ENCODE results near the gene UNC5B.
A peak's percentile ranks its signal among the peaks of the same experiment; 100 is the strongest.

UNC5B gene

DNA sequence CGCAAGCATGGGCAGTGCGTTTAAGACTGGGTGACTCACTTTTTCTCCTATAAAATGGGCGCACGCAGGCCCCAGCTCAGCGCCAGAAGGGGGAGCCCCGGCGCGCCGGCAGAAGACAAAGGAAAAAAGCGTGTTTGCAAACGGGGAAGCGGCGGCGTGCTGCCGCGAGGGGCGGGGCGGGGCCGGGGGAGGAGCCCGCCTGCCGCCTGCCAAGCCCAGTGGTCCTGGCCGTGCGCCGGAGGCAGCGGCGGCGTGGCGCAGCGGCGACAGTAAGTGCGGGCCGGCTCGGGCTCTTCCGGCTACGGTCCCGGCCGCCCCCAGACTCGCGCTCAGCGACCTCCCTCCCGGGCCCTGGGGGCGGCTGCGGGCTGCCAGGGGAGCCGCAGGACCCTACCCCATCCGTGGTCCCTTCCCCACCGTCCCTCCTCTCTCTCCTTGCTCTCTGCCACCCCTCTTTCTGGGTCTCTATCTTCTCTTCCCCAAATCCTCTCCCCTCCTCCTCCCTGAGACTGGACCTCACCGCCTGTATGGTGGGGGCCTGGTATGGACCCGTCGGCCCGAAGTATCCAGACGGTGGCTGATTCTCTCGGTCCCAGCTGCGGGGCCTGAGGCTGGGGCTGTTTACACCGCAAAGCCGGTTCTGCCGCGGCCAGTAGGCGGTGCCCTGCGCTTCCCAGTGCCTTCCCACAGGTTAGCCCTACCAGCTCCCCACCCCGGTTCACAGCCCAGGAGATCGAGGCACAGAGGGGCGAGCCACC lies 106.9 kb downstream of the UNC5B start, which contains the start of gene SLC29A3:
Gene SLC29A3, plus strand, starts transcription at position 218 of the 758 bp plus-strand sequence. Its CDS starts 51 bp downstream, at position 269.
- peak; percentile 63 to 73 for DNase-seq (ENCODE audit: low read depth in 2 of 2)

DNA sequence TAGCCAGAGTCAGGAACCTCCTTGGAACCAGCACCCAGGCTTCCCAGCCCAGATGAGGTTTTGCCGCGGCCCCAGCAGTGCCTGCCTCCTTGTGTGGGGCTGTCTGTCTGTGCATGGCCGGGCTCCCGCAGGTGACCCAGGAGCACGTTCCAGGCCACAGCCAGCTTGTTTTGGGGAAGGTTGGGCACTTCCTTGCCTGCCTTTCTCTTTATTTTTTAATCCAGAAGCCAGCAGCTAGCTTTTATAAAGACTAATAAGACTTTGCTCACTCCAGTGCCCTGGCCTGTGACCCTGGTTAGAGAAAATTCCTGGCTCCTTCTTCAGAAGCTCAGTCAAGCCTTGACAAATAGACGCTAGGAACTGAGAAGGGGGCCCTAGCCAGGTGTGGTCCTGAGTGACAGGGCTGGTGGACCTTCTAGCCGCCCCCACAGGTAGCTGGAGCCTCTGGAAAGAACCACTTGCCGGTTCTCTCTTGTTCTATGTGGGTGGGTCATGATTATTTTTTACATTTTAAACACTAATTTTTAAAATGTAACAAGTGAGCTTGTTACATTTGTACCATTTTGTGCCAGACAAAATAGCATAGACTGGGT lies 107.5 kb downstream of the UNC5B start:
- DNase-seq (ENCODE audit: low read depth in 2 of 2), result no peak

DNA sequence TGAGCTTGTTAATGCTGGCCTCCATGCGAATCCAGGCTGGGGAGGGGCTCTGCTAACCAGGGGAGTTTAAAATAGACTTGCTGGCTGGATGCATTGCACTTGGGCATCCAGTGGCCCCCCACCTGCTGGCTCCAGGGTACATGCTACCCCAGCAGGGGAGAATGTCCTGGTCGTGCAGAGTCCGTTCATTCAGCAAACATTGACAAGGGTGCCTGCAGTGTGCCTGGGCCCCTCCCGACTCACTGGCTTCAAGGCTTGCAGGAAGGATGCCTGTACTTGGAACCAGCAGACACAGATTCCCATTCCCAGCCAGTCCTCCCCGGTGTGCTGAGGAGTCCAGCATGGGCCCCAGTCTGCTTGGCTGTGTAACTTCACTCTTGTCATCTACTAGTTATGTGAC lies 108.2 kb downstream of the UNC5B start:
- no peak for DNase-seq (ENCODE audit: low read depth in 2 of 2)

DNA sequence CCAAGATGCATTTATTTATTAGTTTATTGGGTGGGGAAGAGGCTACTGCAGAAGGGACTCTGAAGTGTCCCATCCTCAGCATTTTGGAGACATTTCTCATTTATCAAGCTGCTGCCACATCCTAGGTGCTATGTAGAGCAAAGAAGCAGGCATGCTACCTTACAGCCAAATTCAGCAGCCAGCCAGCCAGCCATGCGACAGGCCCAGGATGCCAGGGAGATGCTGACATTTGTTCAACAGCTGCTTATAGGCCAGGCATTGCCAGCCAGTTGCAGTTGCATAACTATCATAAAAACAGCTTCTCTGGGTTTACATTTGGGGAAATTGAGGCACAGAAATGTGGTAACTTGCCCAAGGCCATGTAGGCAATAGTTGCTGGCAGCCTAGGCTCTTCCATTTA lies 109.0 kb downstream of the UNC5B start:
- DNase-seq (ENCODE audit: low read depth in 2 of 2), result no peak

DNA sequence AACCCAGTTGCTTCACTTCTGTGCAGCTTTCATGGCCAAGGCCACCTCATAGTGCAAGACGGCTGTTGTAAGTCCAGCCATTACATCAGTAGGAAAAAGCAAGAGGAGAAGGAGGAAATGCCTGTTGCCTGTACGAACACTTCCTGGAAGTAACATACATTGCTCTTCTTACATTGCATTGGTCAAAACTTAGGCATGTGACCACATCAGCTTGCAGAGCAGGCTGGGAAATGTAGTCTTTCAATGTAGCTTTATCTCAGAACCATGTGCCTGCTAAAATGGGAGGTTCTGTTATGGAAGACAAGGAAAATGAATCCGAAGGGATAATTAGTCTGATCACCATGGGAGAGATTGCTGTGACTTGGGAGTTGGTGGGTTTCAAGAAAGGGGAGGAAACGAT lies 111.0 kb downstream of the UNC5B start:
- DNase-seq (ENCODE audit: low read depth in 2 of 2), result no peak

DNA sequence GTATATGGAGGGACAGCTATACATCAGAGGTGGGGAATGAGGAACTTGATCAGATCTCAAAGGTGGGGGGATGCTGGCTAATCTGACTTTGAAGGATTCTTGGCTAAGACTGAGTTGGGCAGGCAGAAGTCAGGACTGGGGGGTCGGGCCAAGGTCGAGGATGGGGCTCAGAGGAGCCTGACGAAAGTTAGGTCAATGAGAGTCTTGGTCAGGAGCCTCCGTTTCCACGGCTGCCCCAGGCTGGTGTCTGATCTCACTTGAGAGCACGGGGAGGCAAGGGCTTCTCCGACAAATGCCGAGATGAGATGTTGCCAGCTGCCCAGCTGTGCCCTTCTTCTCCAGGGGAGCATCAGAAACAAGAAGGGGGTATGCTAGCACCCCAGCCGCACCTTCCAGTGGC lies 112.4 kb downstream of the UNC5B start:
- no peak for DNase-seq (ENCODE audit: low read depth in 2 of 2)

DNA sequence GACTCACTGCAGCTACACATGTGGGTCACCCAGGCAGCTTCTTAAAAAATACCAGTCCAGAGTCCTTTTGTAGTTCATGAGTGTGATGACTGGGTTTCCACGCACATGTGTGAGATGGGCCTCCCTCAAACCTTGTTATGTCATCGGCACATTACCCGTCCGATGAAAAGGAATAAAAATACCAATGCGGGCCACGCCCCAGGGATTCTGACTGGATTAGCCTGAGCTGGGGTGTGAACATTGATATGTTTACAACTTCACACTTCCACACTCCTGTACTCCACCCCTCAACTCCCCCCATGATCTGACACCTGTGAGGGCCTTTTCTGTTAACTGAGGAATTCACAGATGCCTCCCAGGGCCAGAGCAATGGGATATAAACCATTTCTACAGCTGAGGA lies 112.9 kb downstream of the UNC5B start:
- DNase-seq (ENCODE audit: low read depth in 2 of 2), result no peak

DNA sequence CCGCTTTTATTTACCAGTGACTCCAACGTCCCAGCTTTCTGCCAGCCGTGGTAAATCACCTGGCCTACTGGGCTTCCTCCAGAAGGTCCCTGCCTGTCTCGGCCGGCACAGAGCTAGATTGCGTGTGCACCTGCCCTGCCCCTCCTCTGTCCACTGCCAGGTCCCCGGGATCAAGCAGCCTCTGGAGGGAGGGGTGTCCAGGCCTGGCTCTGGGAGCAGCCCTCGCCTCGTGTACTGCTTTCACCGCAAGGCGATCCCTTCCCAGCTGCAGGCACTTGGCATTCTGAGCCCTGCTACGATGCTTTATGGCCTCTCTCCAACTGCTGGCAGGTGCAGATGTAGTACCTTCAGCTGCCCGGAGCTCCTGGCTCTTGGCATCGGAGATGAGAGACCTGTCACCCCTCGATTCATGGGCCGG lies 114.1 kb downstream of the UNC5B start:
- no peak for DNase-seq (ENCODE audit: low read depth in 2 of 2)

DNA sequence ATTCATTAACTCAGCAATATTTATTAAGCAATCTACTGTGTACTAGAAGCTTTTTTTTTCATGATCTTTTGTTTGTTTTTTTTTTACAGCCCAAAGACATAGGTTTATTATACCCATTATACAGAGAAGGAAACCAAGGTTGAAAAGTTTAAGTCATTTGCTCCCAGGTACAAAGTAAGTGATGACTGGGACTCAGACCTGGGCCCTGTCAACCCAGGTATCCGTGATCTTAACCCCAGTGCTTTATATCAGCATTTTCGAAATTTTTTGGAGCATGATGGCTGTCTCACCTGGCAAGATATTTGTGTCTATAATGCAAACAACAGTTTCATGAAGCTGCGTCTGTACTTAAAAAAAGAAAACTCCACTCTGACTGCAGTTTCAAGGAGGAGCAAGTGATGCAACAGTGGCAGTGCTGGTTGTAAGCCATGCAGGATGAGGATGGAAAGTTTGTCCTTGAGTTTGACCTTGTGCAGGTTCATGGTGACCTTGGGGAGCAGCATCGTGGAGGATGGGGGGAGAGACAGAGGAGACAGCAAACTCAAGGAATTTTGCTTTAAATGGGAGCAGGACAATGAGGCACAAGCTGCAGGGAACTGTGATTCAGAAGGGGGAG lies 118.5 kb downstream of the UNC5B start:
- no peak for DNase-seq (ENCODE audit: low read depth in 2 of 2)

DNA sequence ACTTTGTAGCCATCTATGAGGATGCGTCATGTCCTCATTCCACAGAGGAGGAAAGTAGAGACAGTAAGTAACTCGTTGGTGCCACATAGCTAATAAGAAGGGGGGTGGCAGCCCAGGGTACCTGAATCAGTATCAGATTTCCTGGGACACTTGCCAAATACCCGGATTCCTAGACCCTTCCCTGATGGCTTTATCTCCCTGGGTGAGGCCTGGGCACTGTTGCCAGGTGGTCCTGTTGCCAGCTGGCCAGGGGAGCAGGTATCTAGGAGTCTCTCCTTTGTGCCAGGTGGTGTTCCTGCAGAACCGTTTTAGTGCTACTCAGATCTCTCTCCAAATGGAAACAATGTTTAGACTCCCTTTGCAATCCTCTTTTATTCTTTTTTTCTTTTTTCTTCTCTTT lies 119.4 kb downstream of the UNC5B start:
- no peak for DNase-seq (ENCODE audit: low read depth in 2 of 2)

DNA sequence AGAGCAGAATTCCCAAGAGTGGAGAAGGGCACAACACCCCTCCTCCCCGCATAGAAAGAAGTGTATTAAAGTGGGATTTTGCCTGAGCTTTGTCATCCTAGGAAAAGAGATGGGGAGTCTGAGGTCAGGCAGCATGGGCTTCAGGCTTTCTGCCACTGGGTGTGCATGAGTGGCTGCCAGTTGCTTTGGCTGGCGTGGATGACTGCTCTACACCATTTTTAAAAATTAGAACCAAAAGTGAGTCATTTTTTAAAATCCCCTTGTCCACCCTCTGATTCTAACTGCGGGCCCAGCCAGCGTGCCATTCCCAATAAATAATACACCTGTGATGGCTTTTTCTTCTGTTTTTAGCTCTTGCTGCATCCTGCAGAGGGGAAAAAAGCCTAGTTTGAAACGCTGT lies 120.1 kb downstream of the UNC5B start:
- no peak for DNase-seq (ENCODE audit: low read depth in 2 of 2)

DNA sequence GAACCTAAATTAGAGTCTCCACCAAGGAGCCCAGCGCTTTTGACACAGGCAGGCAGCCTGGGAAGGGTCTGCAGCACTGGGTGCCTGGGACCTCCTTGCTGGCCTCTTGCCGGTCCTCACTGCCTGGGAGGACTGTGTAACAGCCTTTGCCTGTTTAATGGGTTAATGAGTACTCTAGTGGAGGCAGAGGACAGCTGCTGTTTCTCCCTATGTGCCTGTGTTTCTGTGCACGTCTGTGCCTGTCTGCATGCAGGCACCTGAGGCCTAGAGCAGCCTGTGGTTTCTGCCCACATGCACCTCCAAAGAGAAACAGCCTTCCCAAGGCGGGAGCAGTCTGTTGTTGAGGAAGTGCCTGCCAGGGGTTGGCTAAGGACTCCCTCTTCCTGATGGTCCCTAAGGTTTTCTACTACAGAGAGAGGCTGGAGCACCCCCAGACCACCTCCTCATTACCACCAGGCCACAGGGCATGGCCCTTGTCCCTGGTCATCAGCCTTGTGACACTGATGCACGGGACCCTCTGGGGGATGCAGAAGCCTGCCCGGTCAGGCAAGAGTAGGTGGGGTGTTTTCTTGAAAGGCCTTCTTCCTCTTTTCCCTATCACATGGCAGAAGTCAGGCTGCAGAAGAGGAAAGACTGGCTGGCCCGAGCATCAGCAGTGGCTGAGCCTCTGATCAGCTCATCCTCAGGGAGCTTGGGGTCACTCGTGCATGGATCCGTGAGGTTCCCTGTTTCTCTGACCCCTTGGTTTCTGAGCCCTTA lies 120.9 kb downstream of the UNC5B start:
- no peak for DNase-seq (ENCODE audit: low read depth in 2 of 2)

DNA sequence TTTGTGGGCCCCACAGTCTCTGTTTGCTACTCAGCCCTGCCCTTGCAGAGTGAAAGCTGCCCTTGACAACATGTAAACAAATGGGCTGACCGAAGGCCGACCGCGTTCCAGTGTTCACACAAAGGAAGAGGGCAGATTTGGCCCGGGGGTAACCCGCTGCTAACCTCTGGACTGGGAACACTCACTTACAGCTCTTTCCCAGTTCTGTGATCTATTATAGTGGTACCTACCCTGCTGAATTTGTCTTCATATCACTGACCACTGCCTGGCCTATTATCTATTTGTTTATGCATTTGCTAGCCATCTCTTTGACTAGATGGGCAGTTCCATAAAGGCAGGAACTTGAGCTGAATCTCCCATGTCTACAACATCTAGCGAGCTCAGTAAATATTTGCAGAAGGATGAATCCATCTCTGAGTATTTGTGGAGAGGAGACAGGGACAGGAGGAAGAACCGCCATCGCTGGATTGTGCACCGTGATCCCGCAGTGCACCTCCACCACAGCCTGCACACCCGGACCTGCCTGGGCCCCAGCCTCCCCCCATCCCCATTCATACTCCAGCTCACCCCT lies 121.9 kb downstream of the UNC5B start:
- DNase-seq (ENCODE audit: low read depth in 2 of 2), result no peak

DNA sequence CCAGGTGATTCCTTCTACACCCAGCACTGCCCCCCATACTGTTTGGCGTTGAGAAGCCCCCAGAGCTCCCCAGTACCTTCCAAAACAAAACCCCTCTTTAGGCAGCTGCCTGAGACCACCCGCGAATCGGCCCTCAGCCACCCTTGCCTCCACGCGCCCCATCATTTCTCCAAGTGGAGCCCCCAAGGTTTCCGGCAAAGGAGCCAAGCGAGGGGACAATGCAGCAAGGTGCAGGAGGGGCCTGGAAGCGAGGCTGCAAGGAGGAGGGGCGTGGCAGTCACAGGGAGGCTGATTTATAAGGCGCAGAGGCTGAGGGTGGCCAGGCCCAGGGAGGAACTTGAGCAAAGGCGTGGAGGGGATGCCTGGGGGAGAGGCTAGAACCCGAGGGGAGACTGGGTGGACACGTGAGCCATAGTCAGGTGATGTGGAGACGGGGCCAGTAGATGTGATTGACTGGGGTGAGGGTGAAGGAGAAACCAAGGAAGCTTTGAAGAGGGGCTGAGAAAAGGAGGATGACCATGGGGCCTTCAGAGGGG lies 122.9 kb downstream of the UNC5B start:
- no peak for DNase-seq (ENCODE audit: low read depth in 2 of 2)

DNA sequence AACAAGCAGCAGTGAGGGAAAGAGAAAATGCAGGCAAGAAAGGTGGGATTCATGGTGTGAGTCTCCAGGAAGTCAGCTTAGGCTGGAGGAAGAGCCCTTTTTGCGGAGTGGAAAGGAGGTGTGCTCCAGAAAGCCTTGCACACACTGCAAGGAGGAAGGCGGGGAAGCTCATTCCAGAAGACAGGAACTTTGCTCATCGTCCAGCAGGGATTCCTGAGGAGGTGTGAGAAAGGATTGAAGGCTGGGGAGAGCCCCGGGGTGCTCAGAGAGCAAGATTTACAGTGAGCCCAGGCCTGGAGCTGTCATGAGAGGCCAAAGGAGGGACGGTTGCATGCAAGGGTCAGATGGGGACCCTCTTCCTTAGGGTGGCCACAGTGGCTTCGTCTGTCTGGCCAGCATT lies 124.3 kb downstream of the UNC5B start:
- DNase-seq (ENCODE audit: low read depth in 2 of 2), result no peak

DNA sequence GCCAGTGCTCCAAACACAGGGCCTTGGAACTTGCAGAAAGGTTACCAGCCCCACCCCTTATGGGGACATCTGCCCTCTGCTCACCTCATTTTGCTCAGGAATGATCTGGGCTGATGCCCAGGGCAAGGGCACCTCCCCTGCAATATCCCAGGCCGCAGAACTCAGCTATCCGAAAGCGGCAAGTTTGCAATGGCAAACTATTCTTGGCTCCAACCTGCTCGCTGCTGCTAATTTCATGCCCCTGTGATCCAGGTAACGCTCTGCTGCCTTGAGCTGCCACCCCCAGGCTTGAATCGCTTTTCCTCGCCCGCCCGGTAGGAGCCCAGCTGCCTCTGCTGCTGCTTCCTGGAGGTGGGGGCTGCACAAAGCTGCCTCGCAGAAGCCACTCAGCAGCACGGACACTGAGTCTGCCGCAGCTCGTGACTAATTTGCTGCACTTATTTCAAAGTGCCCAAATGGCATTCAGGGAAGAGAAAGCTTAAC lies 124.9 kb downstream of the UNC5B start:
- no peak for DNase-seq (ENCODE audit: low read depth in 2 of 2)

DNA sequence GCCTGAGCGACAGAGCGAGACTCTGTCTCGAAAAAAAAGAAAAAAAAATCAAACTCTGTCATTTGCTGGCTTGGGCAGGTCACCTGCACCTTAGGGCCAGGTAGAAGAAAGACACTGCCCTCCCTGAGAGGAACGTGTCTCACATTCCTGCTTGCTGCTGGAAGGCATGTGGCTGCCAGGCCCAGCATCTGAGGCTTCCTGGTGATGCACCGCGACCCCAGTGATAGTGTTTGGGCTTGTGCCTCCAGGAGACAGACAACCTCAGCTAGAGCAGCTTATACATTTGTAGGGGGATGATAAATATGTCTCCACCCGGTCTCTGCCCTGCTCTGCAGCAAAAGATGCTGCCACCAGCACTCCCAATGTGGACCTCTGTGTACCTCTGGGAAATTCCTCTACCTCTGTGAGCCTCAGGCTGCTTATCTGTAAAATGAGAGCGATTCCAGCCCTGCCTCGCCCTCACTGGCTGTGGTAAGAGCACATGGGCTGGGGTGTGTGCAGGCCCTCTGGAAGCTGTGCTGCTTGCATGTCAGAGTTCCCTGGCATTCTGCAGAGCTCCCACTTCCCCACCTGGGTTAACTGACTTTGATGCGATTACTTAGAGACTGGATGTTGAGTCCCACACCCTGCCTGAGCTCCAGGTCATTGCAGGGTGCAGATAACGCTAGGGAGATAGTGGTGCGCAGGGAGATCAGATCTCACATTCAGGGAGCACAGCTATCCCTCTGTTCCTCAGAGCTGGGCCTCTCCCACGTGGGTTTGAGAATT lies 126.5 kb downstream of the UNC5B start:
- no peak for DNase-seq (ENCODE audit: low read depth in 2 of 2)

DNA sequence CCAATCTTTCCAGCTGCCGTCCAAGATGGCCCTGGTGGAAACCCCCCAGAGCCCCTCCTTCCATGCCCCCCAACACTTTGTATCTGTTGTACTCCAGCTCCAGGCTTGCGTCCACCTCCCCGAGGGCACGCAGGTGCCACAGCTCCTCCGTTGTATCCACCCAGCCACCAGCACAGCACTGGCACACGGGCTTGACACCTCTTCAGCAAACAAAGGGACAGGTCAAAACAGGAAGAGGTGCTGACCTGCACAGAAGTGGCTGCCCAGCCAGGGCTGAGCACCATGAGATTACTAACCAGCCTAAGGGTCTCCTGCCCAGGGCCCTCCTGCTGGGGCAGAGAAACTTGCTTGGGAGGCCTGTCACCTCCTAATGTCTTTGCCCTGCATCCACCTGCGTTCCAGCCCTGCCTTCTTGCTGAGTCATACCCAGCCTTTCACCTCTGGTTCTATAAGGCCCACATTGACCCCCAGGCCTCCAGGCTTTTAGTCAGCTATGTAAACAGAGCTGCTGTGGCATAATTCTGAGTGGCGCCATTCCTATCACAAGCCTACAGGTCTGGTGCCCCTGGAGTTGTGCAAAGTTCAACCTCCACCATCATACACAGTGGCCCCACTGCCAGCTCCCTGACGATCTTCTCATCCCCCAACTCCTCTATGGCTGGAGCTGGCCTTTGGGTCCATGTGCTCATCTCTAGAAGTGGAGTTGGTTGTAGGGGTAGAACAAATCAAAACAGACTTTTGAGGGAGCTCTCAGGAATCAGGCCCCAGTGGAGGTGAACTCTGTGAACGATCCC lies 127.6 kb downstream of the UNC5B start:
- DNase-seq (ENCODE audit: low read depth in 2 of 2), result no peak

DNA sequence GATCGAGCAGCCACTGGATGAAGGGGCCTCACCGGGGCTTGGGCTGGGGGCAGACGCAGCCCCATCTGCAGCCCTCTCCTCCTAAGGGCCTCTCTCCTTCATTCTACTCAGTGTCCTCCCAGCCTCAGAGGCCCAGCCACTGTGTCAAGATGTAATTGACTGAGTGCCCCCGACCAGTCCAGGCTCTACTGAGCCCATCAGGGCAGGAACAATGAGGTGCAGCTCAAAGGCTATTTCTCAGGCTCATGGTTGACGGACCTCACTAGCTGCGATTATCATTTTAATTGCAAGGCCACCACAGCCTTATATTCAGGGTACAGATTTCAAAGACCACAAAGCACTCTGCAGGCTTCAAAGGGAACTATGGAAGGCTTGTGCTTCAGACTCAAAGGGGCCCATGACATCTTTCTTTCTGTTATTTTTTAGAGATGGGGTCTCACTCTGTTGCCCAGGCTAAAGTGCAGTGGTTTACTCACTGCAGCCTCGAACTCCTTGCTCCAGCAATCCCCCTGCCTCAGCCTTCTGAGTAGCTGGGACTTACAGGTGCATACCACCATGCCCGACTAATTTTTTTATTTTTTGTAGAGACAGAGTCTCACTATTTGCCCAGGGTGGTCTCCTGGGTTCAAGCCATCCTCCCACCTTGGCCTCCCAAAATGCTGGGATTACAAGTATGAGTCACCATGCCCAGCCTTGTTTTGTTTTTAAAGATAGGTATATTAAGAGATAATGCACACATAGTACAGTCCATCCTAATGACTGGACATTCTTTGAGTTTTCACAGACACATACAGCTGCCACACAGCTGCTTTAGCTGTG lies 130.4 kb downstream of the UNC5B start:
- no peak for DNase-seq (ENCODE audit: low read depth in 2 of 2)

Measured in stimulated activated CD8-positive, alpha-beta memory T cell treated with anti-CD3 and anti-CD28 coated beads, Interleukin-2, amount 100 ng/mL, for 1 hour (primary cell).